Fibroblast of skin of scalp (primary cell): ENCODE data around the gene FRG2. TPM values are rescaled to one million over a fixed set of nuclear protein-coding genes. Genes with fewer than 3 reads are reported as not detected.
"Not testable (repeated sequence)": the region's sequence is repeated elsewhere in the genome, so short reads cannot be mapped to it uniquely, and the experiment has no call there.

ENCODE experiments used
- DNase-seq: peaks from one replicate; pipeline ENCODE4 v3.0.0-alpha.2; 2013
- polyA plus RNA-seq, 2 experiments: library from polyadenylated mRNA; unstranded; fragments of 120-200 nt; gene quantifications; one replicate each; pipeline ENCODE4 v1.2.1, GENCODE V29; 2013; ENCODE audit not compliant: insufficient read length in 2 of 2

Gene FRG2
- polyA plus RNA-seq (2013, experiment 1 of 2; ENCODE audit: insufficient read length): not detected
- not detected for polyA plus RNA-seq (2013, experiment 2 of 2; ENCODE audit: insufficient read length)

- not testable (repeated sequence) for DNase-seq
Observed at GRCh38 chr4:190027156-190027555, at the start of gene FRG2. FRG2 (minus strand) TSS chr4:190027256; CDS start chr4:190027204, 52 bp downstream.

GRCh38 chr4:190068351-190068750, 41.3 kb upstream of the FRG2 start:
- peak; percentile 1 for DNase-seq

DNA sequence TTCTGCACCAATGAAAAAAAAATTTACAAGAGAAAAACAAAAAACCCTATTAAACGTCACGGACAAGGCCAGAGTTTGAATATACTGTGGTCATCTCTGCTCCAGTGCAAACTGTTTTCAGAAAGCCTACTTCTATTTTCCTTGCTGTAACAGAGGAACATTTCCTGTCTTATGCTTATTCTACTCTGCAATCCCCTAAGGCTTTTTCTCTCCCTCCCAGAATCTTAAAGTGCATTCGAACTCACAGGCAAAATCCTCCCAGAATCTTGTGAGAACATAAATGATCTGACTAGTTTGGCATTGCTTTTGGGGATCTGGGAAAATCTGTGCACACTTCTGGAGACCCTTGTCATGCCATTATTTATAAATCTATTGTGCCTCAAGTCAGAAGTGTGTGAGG, 37.7 kb upstream of the FRG2 start:
- not testable (repeated sequence) for DNase-seq

GRCh38 chr4:190064342-190064741, 37.3 kb upstream of the FRG2 start, which contains the start of gene DBET:
DBET (plus strand) TSS chr4:190064502.
- DNase-seq: not testable (repeated sequence)

GRCh38 chr4:190058997-190059396, 31.9 kb upstream of the FRG2 start:
- DNase-seq: not testable (repeated sequence)

DNA sequence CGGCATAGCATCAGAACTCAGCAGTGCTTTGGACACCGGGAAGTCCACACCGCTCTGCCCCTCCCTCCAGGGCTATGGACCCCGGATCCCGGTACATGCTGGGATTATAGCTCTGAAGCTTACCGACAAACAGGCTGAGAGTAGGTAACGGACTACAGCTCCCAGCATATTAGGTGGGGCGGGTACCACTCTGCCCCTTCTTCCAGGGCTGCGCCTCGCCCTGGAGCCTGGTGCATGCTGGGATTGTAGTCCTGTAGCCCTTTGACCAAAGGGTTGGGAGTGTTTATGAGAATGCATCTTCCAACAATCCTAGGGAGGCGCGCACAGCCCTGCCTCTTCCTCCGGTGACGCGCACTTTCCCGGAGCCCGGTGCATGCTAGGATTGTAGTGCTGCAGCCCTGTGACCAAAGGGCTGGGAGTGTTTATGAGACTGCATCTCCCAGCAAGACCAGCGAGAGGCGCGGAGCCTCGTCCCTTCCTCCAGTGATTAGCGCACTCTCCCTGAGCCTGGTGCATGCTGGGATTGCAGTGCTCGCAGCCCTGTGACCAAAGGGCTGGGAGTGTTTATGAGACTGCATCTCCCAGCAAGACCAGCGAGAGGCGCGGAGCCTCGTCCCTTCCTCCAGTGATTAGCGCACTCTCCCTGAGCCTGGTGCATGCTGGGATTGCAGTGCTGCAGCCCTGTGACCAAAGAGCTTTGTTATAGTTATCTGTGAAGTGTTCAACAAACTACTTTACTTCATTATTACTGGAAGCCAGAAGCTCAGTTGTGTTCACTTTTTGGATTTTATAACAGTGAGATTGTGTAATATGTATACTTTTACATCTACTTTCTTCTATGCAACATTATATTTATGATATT, 22.6 kb upstream of the FRG2 start:
- DNase-seq: not testable (repeated sequence)

DNA sequence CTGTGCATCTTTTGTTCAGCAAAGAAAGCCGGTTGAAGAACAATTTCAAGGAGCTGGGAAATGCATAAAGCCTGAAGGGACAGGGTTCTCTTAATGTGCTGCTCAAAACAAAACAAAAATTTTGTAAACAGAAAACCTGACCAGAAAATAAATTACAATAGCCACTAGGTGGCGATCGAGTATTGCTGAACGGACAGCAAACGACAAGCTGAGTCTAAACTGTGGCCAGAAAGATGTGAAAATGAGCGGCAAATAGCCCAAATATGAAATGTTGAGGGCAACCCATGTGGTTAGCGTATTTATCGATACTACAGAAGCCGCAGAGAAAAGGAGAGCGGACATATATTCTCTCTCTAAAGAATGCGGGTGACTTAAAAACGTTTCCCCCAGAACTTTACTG, 20.6 kb upstream of the FRG2 start:
- not testable (repeated sequence) for DNase-seq

- not testable (repeated sequence) for DNase-seq
Observed at GRCh38 chr4:190040873-190041272, 13.8 kb upstream of the FRG2 start.

GRCh38 chr4:190037704-190038388, 10.8 kb upstream of the FRG2 start:
- not testable (repeated sequence) for DNase-seq

- DNase-seq: not testable (repeated sequence)
Observed at GRCh38 chr4:190031264-190031663, 4.2 kb upstream of the FRG2 start.

DNA sequence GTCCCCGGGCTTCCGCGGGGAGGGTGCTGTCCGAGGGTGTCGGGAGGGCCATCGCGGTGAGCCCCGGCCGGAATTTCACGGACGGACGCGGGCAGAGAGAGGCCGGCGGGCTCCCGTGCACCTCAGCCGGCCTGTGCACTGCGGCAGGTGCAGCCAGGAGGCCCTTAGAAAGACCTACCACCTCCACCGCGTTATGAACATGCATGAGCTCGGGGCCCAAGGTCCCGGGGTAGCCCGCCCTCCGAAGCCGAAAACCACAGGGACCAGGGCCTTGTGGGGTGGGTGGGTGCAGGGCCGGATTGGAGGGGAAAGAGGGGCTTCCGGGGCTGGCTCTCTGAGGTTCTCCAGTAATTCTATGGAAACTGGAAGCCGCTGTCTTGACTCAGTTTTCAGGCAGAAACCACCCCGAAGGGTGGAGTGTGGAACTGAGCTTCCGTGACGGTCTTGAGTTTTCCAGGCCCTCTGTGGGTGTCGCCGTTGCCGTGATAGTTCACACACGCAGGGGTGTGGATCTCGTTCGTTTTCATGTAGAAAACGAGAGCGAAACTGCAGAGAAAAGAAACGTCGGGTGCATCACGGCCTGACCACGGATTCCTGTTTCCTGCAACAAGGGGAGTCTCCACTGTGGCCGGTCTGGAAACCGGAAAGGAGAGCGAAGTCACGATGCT, 4.3 kb downstream of the FRG2 start:
- DNase-seq: not testable (repeated sequence)

GRCh38 chr4:190021973-190022372, 5.1 kb downstream of the FRG2 start:
- not testable (repeated sequence) for DNase-seq

GRCh38 chr4:190020790-190021717, 6.0 kb downstream of the FRG2 start:
- DNase-seq: peak; percentile 22

DNA sequence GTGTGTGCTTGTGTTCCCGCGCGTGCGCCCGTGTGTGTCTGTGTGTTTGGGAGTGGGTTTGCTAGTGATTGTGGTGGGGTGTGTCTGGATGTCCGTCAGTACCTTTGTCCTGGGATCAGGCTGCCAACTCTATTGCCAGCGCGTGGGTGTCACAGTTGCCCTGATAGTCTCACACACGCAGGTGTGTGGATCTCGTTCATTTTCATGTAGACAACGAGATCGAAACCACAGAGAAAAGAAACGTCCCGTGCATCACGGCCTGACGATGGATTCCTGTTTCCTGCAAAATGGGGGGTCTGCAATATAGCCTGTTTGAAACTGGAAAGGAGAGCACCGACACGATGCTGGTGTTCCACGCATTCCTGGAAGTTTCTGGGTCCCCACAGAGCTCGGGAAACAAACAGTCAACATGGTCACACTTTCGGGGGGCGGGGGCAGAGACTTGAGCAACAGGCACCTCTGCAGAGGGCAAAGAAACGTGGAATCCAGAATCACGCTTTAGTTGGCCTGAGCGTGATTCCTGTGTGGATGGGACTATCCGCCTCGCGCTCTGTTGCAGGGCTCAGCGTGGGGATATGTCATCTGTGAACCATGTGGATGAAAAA, 7.1 kb downstream of the FRG2 start:
- DNase-seq: not testable (repeated sequence)

- no peak for DNase-seq
Observed at GRCh38 chr4:190019023-190019858, 7.8 kb downstream of the FRG2 start.

- DNase-seq: no peak
Observed at GRCh38 chr4:190018201-190018920, 8.7 kb downstream of the FRG2 start.

- DNase-seq: no peak
Observed at GRCh38 chr4:190017357-190018200, 9.5 kb downstream of the FRG2 start.
